Omental fat pad (tissue), 4 donors: ENCODE results near the gene ELK3. TPM values are rescaled to one million over a fixed set of nuclear protein-coding genes. Genes with fewer than 3 reads are reported as not detected.
A peak's percentile ranks its signal among the peaks of the same experiment; 100 is the strongest.

ENCODE experiments used
- ATAC-seq: fragments of 150-250 bp; one replicate; pipeline ENCODE4 v1.9.1; 2016; ENCODE audit warnings: mild to moderate bottlenecking, moderate library complexity; ENCODE audit not compliant: low FRiP score
- DNase-seq: peaks from one replicate; pipeline ENCODE4 v3.0.0-alpha.2; 2019; ENCODE audit warnings: low spot score
- total RNA-seq, 4 donors: library from RNA; depleted of rRNA; stranded (reverse); fragments of >200 nt; gene quantifications; one replicate each; pipeline ENCODE4 v1.1.0, GENCODE V29; 2016
- TF ChIP-seq, protein P1 (sequence below), 3 donors: fragments of 450-650 bp; IDR thresholded peaks; one replicate each; pipeline ENCODE4 v1.5.1; 2016 to 2017; ENCODE audit warnings: antibody characterized with exemption in 3 of 3, mild to moderate bottlenecking in 3 of 3, moderate library complexity in 2 of 3

Gene ELK3
- total RNA-seq, 4 donors from 2014 or later: 22.4 to 69.7 (median 37.9) TPM

DNA sequence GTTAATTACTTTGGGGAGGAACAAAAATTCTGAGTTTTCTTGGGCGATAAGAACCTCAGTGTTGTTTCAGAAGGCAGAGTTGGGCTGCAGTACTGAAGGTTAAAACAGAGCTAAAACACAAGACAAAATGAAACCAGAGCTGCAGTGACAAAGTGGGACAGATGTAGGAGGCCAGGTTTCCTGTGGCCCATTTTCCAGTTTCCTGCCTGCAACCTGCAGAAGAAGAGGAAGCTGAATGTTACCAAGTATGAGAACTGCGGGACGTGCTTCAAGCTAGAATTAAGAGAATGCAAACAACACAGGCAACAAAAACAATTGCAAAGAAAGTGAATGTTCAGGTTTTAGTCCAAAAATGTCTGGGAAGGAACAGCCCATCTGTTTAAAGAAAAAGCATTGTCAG is 17.8 kb downstream of the ELK3 start:
- DNase-seq (no peak), ATAC-seq (no peak)
- TF ChIP-seq, protein P1, sequence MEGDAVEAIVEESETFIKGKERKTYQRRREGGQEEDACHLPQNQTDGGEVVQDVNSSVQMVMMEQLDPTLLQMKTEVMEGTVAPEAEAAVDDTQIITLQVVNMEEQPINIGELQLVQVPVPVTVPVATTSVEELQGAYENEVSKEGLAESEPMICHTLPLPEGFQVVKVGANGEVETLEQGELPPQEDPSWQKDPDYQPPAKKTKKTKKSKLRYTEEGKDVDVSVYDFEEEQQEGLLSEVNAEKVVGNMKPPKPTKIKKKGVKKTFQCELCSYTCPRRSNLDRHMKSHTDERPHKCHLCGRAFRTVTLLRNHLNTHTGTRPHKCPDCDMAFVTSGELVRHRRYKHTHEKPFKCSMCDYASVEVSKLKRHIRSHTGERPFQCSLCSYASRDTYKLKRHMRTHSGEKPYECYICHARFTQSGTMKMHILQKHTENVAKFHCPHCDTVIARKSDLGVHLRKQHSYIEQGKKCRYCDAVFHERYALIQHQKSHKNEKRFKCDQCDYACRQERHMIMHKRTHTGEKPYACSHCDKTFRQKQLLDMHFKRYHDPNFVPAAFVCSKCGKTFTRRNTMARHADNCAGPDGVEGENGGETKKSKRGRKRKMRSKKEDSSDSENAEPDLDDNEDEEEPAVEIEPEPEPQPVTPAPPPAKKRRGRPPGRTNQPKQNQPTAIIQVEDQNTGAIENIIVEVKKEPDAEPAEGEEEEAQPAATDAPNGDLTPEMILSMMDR (IDR thresholded peaks at IDR 0.05): no peak

DNA sequence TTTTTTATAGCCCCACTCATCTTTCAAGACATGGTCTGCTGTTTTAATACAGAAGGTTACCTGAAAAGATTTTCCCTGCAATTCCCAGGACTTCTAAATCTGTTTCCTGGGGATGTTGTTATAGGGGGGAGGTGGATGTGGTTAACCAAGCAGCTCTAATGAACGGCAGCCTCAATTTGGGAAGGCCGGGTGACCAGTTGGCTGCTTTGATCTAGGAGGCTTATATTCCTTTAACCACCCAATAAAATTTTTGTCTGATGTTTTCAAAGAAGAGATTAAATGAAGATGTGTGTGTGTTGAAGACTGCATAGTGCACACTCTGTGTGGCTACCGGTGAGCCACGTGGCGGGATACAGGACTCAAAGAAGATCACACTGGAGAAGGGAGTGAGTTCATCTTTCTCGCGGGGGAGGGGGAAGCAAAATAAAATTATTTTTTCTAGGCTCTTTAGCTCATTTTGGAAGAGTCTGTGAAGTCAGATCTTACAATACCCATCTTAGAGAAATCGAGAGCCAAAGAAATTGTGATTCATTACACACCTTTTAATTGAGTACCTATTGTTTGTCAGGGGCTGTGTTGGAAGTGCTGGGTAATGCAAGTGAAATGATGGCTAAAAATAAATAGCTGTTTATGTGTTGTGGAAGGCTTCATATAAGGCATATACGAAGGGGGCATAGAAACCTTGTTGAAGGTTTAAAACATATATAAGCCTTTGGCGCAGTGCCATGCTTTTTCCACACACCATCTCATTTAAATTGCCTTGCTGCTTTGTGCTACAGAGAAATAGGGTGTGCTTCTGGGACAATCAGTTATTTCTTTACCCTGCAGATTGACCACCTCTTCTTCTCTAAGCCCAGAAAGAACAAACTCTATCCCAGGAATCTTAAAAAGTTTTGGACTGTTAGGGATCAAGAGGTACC is 18.5 kb downstream of the ELK3 start:
- TF ChIP-seq, protein P1 (IDR thresholded peaks at IDR 0.05): no peak
- ATAC-seq: no peak
- DNase-seq: no peak

DNA sequence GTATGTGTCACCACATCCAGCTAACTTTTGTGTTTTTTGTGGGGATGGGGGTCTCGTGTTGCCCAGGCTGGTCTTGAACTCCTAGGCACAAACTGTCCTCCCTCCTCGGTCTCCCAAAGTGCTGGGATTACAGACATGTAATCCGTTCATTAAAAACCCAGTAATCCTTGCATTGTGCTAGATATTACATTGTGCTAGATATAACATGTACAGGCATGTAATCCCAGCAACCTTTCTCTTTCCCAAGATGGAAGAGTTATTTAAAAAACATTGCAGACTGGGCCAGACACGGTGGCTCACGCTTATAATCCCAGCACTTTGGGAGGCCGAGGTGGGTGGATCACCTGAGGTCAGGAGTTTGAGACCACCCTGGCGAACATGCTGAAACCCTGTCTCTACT is 19.7 kb downstream of the ELK3 start:
- no peak for ATAC-seq
- no peak for DNase-seq
- TF ChIP-seq, protein P1 (IDR thresholded peaks at IDR 0.05): no peak

DNA sequence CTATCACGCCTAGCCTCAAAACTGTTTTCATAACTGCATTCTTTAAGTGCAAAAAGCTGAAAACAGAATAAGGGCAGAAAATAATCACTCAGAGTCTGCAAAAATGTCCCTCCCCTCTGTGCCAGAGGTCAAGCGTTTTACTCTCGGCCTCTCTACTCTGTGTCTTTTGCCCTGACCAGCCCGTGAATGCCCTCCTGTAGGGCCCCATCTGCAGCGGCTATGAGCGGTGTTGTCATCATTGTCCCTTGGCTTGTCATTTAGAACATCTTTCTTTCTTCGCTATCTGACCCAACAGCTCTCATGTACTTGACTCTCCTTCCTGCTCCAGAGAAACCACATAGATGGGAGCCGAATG is 21.7 kb downstream of the ELK3 start:
- DNase-seq (no peak), ATAC-seq (no peak)
- TF ChIP-seq, protein P1 (IDR thresholded peaks at IDR 0.05): no peak

DNA sequence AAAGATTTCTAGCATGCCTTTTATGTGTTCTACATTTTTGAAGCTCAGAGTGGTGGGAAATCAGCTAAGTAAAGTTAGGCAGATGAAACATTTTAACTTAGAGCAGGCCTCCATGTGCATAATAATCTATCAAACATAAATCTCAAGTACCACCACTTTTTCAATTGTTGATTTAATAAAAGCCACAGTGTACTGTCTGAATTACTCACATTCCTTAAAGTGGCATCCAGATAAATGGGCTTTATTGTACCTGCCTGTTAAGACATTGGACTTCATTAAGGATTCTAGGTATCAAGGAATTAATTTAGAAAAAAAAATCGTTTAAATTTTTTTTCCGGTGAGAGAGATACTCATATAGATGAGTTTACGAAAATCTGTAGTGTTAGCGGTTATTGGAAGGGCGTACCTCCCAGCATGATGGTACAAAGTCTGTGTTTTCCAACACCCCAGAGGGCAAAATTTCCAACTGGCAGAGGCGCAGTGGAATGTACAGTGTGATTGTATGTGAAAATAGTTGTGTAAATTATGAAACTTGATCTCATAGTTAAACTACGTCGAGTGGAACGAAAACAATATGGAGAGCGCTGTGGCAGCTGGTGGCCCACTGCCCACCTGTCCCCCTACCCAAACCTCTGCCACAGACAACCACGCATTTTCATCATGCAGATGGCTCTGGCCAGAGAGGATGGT is 25.0 kb downstream of the ELK3 start:
- TF ChIP-seq, protein P1 (IDR thresholded peaks at IDR 0.05): no peak
- DNase-seq (peak; percentile 20), ATAC-seq (no peak)

DNA sequence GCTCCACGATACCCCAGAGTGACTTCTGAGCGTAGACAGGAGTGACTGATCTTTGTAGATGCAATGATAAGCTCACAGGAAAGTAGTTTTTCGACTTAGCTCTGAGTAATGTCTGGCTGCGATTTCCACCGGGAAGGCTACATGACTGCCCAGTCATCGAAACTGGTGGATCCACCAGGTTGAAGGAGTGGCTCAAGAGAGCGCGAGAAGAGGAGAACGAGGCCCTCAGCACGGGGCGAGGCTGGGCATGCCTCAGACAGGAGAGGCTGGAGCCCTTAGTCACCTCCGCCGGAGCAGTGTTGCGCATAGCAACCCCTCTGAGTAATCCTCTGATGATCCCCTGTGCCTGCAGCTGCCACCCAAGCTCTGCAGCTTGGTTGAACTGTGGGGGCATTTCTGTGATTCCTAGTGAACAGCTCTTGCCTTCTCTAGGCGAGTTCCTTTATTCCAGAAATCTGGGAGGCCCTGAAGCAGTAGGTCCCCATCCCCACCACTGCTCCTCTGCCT is 25.6 kb downstream of the ELK3 start:
- TF ChIP-seq, protein P1 (IDR thresholded peaks at IDR 0.05): no peak
- ATAC-seq: peak; percentile 67

More for the DNA sequence above, 25.6 kb downstream of the ELK3 start:
- DNase-seq: no peak
